Heart left ventricle (tissue), 16 donors: ENCODE measurements around the gene ARHGAP12. TPM values are rescaled to one million over a fixed set of nuclear protein-coding genes. Genes with fewer than 3 reads are reported as not detected.

Experiments
- ATAC-seq, 4 donors: fragments of 200-7000 bp; cut with Tn5 transposase; one replicate each; pipeline ENCODE4 v1.9.1; 2020 to 2022; ENCODE audit warnings: moderate library complexity in 4 of 4, mild to moderate bottlenecking in 3 of 4, moderate number of reproducible peaks in 1 of 4
- DNase-seq, 5 donors: peaks; one replicate each; pipeline ENCODE4 v3.0.0-alpha.2; 2020
- H3K27ac ChIP-seq, 12 donors: fragments of 200-600 bp; sonication (generic) in 4 of 12; one replicate each; pipeline versions ENCODE4 v1.5.0 to v1.8.0; 2016 to 2022; ENCODE audit warnings: mild to moderate bottlenecking in 2 of 12
- H3K27me3 ChIP-seq, 9 donors: fragments of 200-600 bp; sonication (generic) in 2 of 9; one replicate each; pipeline versions ENCODE4 v1.5.1 to v1.8.0; 2016 to 2022; ENCODE audit warnings: mild to moderate bottlenecking in 3 of 9
- H3K36me3 ChIP-seq, 9 donors: fragments of 200-600 bp; sonication (generic) in 2 of 9; one replicate each; pipeline versions ENCODE4 v1.5.0 to v1.8.0; 2018 to 2022; ENCODE audit warnings: mild to moderate bottlenecking in 2 of 9
- H3K4me1 ChIP-seq, 12 donors: fragments of 200-600 bp; sonication (generic) in 4 of 12; one replicate each; pipeline versions ENCODE4 v1.5.0 to v1.8.0; 2016 to 2022; ENCODE audit warnings: mild to moderate bottlenecking in 3 of 12
- H3K4me3 ChIP-seq, 12 donors: fragments of 200-600 bp; sonication (generic) in 4 of 12; one replicate each; pipeline versions ENCODE4 v1.5.0 to v1.8.0; 2017 to 2022; ENCODE audit warnings: mild to moderate bottlenecking in 9 of 12, moderate library complexity in 4 of 12
- H3K9me3 ChIP-seq, 12 donors: fragments of 200-600 bp; sonication (generic) in 4 of 12; one replicate each; pipeline versions ENCODE4 v1.5.0 to v1.8.0; 2016 to 2022; ENCODE audit warnings: mild to moderate bottlenecking in 1 of 12
- CTCF ChIP-seq, 12 donors: fragments of 200-600 bp; sonication (generic) in 4 of 12; IDR thresholded peaks; one replicate each; pipeline versions ENCODE4 v1.5.0 to v1.8.0; 2018 to 2022; ENCODE audit warnings: antibody characterized with exemption in 12 of 12, mild to moderate bottlenecking in 5 of 12
- POLR2A ChIP-seq, 2 donors: fragments of 450-650 bp; IDR thresholded peaks; one replicate each; pipeline ENCODE4 v1.6.1; 2017; ENCODE audit warnings: antibody characterized with exemption in 2 of 2, mild to moderate bottlenecking in 2 of 2, moderate library complexity in 2 of 2
- WGBS, 4 donors: extraction: QIAGEN DNeasy Blood & Tissue Kit in 2 of 4; methylation state at CpG; one replicate each; pipeline versions ENCODE4 v1.1.5 to v1.1.7; 2013 to 2018; 5-methylcytosine and 5-hydroxymethylcytosine counted together
- intact Hi-C, 10 donors: fragments of 100-400 bp; cut with DNase I; formaldehyde crosslinking; loops; one replicate each; pipeline versions ENCODE4 v1.11.1 to v1.14.2; 2022
- polyA plus RNA-seq, 2 donors: library from polyadenylated mRNA; stranded (reverse); fragments of 200-250 nt; gene quantifications; one replicate each; pipeline ENCODE4 v1.2.3, GENCODE V29; 2013
- total RNA-seq, 9 donors: library from RNA; depleted of rRNA in 2 of 9; stranded (reverse); fragments of >200 nt in 2 of 9; fragmentation: NEBNext Ultra II Directional in 3 of 9; extraction: Animal tissue kit (Norgen Biotek cat#: 25700) in 3 of 9; gene quantifications; one replicate each; pipeline versions ENCODE4 v1.1.0 to v1.2.4, GENCODE V29; 2016 to 2023
- donor health status: ischemic (EF 13 %, LVEDD 7.1; RV severe dilation, severe dysfunction).
- donor health status: healthy with polysubstance abuse.
- donor health status: DM: no; HTN: yes; CAD: no.
- donor health status: DM: no; HTN: no; CAD: no.
- donor health status: ischemic (EF 25% LVEDD 6.9; RV normal size, moderate dysfunction).
- donor health status: ischemic (EF 25% LVEDD 5.7; RV mildly dilated, moderate dysfunction).
- donor health status: healthy.
- donor health status: DM: yes; HTN: yes; CAD: no.
- donor health status: ischemic (EF 35%, LVEDD 5.7; RV mildly dilated, moderate dysfunction).
- donor health status: nonischemic (EF 11% LVEDD 7.7; RV severe dilation, severe dysfunction).
- donor health status: DM: yes; HTN: yes; CAD: no.
- donor health status: PGD.
- donor health status: ischemic (EF 29% LVEDD 5.4; RV normal size, mild dysfunction).
- donor health status: nonischemic (EF 23%, LVEDD 6.1; RV moderate dilation, normal function).

The ARHGAP12 gene
- total and polyA plus RNA-seq, 11 donors: 11.5 to 27.6 (median 20.1) TPM

DNA sequence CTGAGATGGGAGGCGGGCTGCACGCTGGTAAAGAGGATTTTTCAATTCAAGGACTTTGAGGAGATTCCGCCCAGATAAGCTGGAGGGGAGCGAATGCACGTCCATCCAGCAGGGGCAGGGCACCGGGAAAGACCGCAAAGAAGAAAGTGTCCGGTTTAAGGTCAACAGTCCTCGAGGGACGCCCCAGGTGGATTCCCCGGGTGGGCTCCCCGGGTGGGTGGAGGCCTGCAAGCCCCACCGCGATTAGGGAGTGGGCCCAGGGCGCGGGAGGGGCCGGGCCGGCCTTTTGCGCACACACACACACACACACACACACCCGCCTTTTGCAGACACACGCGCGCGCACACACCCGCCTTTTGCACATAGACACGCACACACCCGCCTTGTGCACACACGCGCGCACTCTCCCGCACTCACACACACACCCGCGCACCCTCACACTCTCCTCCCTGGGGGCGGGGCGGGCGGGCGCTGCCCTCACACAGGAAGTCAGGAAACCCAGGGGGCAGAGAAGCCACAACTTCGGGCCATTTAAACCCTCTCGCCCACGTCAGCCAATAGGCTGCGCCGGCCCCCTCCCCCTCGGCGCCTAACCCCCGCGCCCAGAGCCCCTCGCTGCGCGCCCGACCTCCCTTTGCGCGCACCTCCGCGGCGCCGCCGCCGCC is 615 bp downstream of the ARHGAP12 start:
- peak; percentile 13 to 47 (median 21) for ATAC-seq
- TF ChIP-seq POLR2A (IDR thresholded peaks at IDR 0.05): no peak
- TF ChIP-seq CTCF (IDR thresholded peaks at IDR 0.05): peak in 5 of 12 donors; percentile 16 to 45 (median 34)
- H3K4me1 ChIP-seq: peaks cover 0 to 49% (median 28%) of the 10 kb centered on the region in 12 donors

GRCh38 chr10:31927565-31927883 is 1.1 kb downstream of the ARHGAP12 start:
- Histone ChIP-seq H3K27me3 (no peaks in the 10 kb centered on the region), H3K36me3 (no peaks in the 10 kb centered on the region), H3K4me3 (peak overlapping the region; percentile 66 to 97 (median 90)), H3K4me1 (peaks cover 0 to 49% (median 28%) of the 10 kb centered on the region in 12 donors), H3K27ac (peak overlapping the region in 11 of 12 donors; percentile 93 to 99 (median 96)), H3K9me3 (peaks cover 0 to 6% (median 0%) of the 10 kb centered on the region in 12 donors)
- WGBS, 4 donors: 0 to 1% (median 0%) methylated on average over 12 of the region's 12 CpGs
- intact Hi-C loops: loop anchor here in 7 of 10 donors (5.0 to 10.0 kb wide), 6 partner anchors 40 to 130 kb away; partner anchors contain the start of gene KIF5B (in 1 of the 7)
- TF ChIP-seq POLR2A (IDR thresholded peaks at IDR 0.05): no peak
- no peak for TF ChIP-seq CTCF (IDR thresholded peaks at IDR 0.05)
- ATAC-seq (no peak), DNase-seq (no peak)

More for the DNA sequence above, 615 bp downstream of the ARHGAP12 start:
- H3K9me3 ChIP-seq: peaks cover 0 to 6% (median 0%) of the 10 kb centered on the region in 12 donors
- H3K36me3 ChIP-seq: no peaks in the 10 kb centered on the region
- intact Hi-C loops: loop anchor here in 7 of 10 donors (2.0 to 10.0 kb wide), 7 partner anchors 41 to 129 kb away; partner anchors contain the start of gene KIF5B (in 1 of the 7)
- peak overlapping the region; percentile 72 to 99 (median 96) for H3K27ac ChIP-seq
- peak; percentile 31 to 73 (median 55) for DNase-seq
- peak overlapping the region; percentile 66 to 97 (median 90) for H3K4me3 ChIP-seq
- 0 to 1% (median 1%) methylated on average over 45 to 58 of the region's 58 CpGs for WGBS, 4 donors
- H3K27me3 ChIP-seq: no peaks in the 10 kb centered on the region

DNA sequence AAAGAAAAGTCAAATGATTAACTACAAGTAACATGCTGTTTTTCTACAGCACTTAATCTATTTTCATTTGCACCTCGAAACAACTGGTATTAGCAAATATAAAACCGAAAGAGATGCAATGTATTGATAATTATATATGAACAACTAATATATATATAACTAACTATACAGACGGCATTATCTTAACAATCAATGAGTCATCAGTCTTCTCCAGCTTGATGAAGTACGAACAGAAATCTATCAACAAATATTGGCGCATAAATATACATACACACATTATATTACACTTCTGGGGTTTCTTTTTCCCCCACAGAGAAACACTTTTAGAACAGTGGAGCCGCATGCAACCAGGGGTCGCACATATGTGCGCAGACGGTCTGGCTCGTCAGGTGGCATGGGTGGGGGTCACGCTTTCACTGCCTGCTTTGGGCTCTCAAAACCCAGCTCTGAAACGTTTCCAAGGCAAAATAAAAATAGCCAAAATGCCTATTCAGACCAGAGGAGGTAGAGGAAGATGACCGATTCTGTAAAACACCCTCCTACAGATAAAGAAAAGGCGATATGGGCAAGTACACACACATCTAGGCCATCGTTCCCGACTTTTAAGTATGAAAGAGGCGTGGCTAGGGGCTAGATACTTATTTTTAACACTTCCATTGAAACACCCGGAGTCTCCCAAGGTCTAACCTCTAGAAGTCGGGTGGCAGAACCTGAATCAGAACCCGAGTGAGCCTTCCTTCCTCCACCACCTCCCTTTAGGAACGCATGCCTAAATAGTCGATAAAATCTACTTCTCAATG is 1.7 kb downstream of the ARHGAP12 start:
- ATAC-seq: no peak
- peak overlapping the region in 11 of 12 donors; percentile 93 to 99 (median 96) for H3K27ac ChIP-seq
- H3K4me1 ChIP-seq: peaks cover 0 to 49% (median 28%) of the 10 kb centered on the region in 12 donors
- intact Hi-C loops: loop anchor here in 7 of 10 donors (5.0 to 10.0 kb wide), 6 partner anchors 40 to 130 kb away; partner anchors contain the start of gene KIF5B (in 1 of the 7)
- 30 to 36% (median 31%) methylated on average over 22 of the region's 22 CpGs for whole genome bisulfite sequencing, 4 donors
- peak overlapping the region in 11 of 12 donors; percentile 66 to 97 (median 88) for H3K4me3 ChIP-seq
- no peak for DNase-seq
- TF ChIP-seq CTCF (IDR thresholded peaks at IDR 0.05) (no peak), POLR2A (IDR thresholded peaks at IDR 0.05) (no peak)
- peaks cover 0 to 6% (median 0%) of the 10 kb centered on the region in 12 donors for H3K9me3 ChIP-seq
- no peaks in the 10 kb centered on the region for H3K36me3 ChIP-seq
- no peaks in the 10 kb centered on the region for H3K27me3 ChIP-seq
